ENCODE results near the gene TTC31. TPM values are rescaled to one million over a fixed set of nuclear protein-coding genes. Genes with fewer than 3 reads are reported as not detected.

TTC31 gene
- total RNA-seq, 1 donor from 2014 or later, result 32.2 TPM

DNA sequence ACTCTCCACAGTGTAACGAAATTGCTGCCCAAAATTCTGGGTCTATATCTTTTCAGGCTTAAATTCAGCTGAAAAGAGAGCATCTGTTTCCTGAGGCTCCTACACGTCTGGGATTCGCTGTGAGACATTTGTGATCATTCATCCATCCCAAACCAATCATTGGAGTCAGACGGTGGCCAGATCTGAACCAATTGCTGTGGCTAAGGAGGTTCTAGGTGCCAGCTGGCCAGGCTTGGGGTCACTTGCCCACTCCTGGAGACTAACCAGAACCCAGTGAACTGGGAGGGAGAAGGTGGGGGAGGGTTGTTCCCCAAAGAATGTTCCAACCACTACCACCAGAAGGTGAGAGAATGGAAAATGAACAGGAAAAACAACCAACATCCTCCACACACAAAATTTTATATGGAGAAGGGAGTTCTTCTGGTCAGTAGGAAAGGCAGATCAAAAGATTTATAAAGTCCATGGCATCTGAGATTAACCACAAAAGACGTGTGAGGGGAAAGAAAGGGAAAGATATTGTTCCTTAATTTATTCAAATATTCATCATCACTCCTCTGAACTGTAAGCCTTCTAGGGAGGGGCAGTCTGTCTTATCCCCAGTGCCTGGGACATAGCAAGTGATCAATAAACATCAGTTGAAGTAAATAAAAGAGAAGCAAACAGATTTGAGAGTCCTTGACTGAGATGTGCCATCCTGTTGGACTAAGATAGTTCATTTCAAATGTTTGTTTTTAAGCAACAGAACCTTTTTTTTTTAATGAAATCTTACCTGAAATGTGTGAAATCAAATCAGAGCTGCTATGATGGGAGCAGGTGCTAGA is 38.2 kb upstream of the TTC31 start:
- peaks cover 3% of the 10 kb centered on the region for H3K27me3 Mint-ChIP-seq
- TF ChIP-seq, protein P1, sequence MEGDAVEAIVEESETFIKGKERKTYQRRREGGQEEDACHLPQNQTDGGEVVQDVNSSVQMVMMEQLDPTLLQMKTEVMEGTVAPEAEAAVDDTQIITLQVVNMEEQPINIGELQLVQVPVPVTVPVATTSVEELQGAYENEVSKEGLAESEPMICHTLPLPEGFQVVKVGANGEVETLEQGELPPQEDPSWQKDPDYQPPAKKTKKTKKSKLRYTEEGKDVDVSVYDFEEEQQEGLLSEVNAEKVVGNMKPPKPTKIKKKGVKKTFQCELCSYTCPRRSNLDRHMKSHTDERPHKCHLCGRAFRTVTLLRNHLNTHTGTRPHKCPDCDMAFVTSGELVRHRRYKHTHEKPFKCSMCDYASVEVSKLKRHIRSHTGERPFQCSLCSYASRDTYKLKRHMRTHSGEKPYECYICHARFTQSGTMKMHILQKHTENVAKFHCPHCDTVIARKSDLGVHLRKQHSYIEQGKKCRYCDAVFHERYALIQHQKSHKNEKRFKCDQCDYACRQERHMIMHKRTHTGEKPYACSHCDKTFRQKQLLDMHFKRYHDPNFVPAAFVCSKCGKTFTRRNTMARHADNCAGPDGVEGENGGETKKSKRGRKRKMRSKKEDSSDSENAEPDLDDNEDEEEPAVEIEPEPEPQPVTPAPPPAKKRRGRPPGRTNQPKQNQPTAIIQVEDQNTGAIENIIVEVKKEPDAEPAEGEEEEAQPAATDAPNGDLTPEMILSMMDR (IDR thresholded peaks at IDR 0.05; ENCODE audit: unreplicated experiment), result no peak
- H3K27ac Mint-ChIP-seq, result no peak overlapping the region
- H3K4me3 Mint-ChIP-seq (ENCODE audit: low read depth), result no peak overlapping the region
- no peak for DNase-seq (ENCODE audit: low spot score, unreplicated experiment)
- H3K9me3 Mint-ChIP-seq (ENCODE audit: low read depth), result no peaks in the 10 kb centered on the region
- H3K4me1 Mint-ChIP-seq (ENCODE audit: low read depth), result peaks cover 17% of the 10 kb centered on the region
- H3K36me3 Mint-ChIP-seq (ENCODE audit: insufficient read depth), result no peaks in the 10 kb centered on the region

DNA sequence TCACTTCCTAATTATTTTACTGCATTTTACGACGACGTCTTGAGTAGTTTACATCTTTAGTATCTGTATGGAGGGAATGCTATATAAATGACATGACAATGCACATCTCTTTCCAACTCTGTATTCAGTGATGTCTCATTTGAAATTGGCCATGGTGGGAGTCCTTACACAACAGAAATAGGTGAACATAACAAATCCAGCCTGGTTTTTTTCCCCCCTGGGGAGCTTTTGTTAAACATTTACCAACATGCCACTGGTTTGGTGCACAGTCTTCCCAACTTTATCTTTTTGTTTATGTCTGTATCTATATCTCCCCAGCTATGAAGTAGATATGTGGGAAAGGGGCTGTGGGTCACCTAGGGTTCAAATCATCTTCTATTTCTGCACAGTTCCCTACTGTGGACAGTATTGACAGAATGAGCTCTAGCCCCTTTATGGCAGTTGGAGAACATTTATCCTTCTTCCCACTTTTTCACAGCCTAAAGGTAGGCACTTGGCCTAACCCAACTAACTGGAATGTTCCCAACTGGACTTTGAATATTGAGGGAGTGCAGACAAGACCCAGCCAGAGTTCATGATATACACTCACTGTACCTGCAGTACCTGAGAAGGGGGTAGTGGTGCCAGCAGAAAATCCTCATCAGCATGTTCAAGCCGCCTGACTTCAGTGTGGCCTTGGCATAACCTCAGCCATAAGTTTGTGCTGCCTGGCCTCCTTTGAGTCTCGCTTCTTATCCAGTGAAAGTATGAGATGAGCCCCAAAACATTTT is 35.5 kb upstream of the TTC31 start:
- H3K36me3 Mint-ChIP-seq (ENCODE audit: insufficient read depth), result no peaks in the 10 kb centered on the region
- H3K27me3 Mint-ChIP-seq, result peaks cover 3% of the 10 kb centered on the region
- no peaks in the 10 kb centered on the region for H3K9me3 Mint-ChIP-seq (ENCODE audit: low read depth)
- no peak for DNase-seq (ENCODE audit: low spot score, unreplicated experiment)
- no peak overlapping the region for H3K4me3 Mint-ChIP-seq (ENCODE audit: low read depth)
- H3K27ac Mint-ChIP-seq, result no peak overlapping the region
- TF ChIP-seq, protein P1 (IDR thresholded peaks at IDR 0.05; ENCODE audit: unreplicated experiment), result no peak
- peaks cover 8% of the 10 kb centered on the region for H3K4me1 Mint-ChIP-seq (ENCODE audit: low read depth)

DNA sequence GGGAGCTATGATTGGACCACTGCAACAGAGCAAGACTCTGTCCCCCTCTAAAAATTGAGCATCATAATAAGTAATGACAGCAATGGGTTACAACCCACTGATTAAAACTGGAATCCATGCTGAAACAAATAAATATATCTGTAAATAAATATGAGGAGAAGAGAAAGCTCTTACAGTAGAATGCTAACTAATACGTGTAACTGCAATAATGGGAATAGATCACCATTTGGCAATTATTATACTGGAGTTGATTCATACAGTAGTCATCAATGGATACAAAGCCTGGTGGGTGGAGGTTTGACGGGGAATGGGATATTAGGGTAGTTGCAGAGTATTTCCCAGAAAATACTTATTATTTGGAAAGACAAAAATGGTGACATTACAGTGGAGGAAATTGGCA is 34.1 kb upstream of the TTC31 start:
- Mint-ChIP-seq H3K27ac (no peak overlapping the region), H3K4me1 (ENCODE audit: low read depth) (peaks cover 8% of the 10 kb centered on the region), H3K4me3 (ENCODE audit: low read depth) (no peak overlapping the region), H3K9me3 (ENCODE audit: low read depth) (no peaks in the 10 kb centered on the region), H3K36me3 (ENCODE audit: insufficient read depth) (no peaks in the 10 kb centered on the region), H3K27me3 (peaks cover 7% of the 10 kb centered on the region)
- TF ChIP-seq, protein P1 (IDR thresholded peaks at IDR 0.05; ENCODE audit: unreplicated experiment), result no peak
- no peak for DNase-seq (ENCODE audit: low spot score, unreplicated experiment)

DNA sequence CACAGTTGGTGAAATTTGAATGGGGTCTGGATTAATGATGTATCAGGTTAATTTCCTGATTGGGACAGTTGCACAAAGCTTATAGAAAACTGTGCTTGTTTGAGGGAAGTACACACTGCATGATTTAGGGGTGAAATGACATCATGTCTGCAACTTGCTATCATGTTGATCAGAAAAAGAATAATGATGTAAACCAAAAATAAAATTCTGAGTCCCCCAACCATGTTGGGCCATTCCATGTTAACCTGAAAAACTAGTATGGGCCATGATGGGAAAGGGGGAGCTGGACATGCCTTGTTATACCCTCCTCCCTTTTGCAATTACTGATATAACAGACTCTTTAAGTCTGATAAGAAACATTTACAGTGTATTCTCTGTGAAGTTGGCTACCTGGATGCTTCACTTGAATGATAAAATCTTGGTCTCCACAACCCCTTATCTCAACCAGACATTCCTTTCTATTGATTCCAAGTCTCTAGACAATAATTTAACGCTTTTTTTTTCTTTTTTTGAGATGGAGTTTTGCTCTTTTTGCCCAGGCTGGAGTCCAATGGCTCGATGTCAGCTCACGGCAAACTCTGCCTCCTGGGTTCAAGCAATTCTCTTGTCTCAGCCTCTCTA is 32.2 kb upstream of the TTC31 start:
- no peaks in the 10 kb centered on the region for H3K36me3 Mint-ChIP-seq (ENCODE audit: insufficient read depth)
- peaks cover 4% of the 10 kb centered on the region for H3K27me3 Mint-ChIP-seq
- DNase-seq (ENCODE audit: low spot score, unreplicated experiment), result no peak
- H3K9me3 Mint-ChIP-seq (ENCODE audit: low read depth), result no peaks in the 10 kb centered on the region
- no peak overlapping the region for H3K4me3 Mint-ChIP-seq (ENCODE audit: low read depth)
- H3K27ac Mint-ChIP-seq, result no peak overlapping the region
- TF ChIP-seq, protein P1 (IDR thresholded peaks at IDR 0.05; ENCODE audit: unreplicated experiment), result no peak
- peaks cover 17% of the 10 kb centered on the region for H3K4me1 Mint-ChIP-seq (ENCODE audit: low read depth)

Data from progenitor cell of endocrine pancreas (in vitro differentiated cells).